SW480 (cell line): Measurements from ENCODE around the gene ACOT4.
"Not testable (repeated sequence)": the region's sequence is repeated elsewhere in the genome, so short reads cannot be mapped to it uniquely, and the experiment has no call there.

Source experiments
- DNase-seq: peaks from one replicate; pipeline ENCODE4 v3.0.0-alpha.2; 2016; ENCODE audit warnings: low spot score

Gene ACOT4

GRCh38 chr14:73591690-73592449 is at the start of gene ACOT4:
Gene ACOT4, plus strand, starts transcription at chr14:73591873. Its CDS starts 87 bp downstream, at chr14:73591960.
- peak; percentile 80 for DNase-seq

- not testable (repeated sequence) for DNase-seq
These were observed 48.7 kb upstream of the ACOT4 start for GRCh38 chr14:73542961-73543360.

- DNase-seq: not testable (repeated sequence)
These were observed 46.3 kb upstream of the ACOT4 start for GRCh38 chr14:73545353-73545752.

GRCh38 chr14:73549097-73549496 is 42.6 kb upstream of the ACOT4 start:
- not testable (repeated sequence) for DNase-seq

- DNase-seq: not testable (repeated sequence)
These were observed 41.7 kb upstream of the ACOT4 start for GRCh38 chr14:73549889-73550524.

- DNase-seq: no peak
These were observed 37.8 kb upstream of the ACOT4 start for GRCh38 chr14:73553845-73554244.

- DNase-seq: not testable (repeated sequence)
These were observed 34.5 kb upstream of the ACOT4 start for GRCh38 chr14:73557201-73557600.

GRCh38 chr14:73558238-73558637 is 33.4 kb upstream of the ACOT4 start:
- not testable (repeated sequence) for DNase-seq

- DNase-seq: not testable (repeated sequence)
These were observed 29.4 kb upstream of the ACOT4 start for GRCh38 chr14:73562256-73562655.

- not testable (repeated sequence) for DNase-seq
These were observed 29.0 kb upstream of the ACOT4 start for GRCh38 chr14:73562696-73563095.

- DNase-seq: not testable (repeated sequence)
These were observed 25.2 kb upstream of the ACOT4 start for GRCh38 chr14:73566431-73566830.

- not testable (repeated sequence) for DNase-seq
These were observed 24.7 kb upstream of the ACOT4 start for GRCh38 chr14:73566935-73567334.

GRCh38 chr14:73567358-73567757 is 24.3 kb upstream of the ACOT4 start:
- DNase-seq: no peak

GRCh38 chr14:73567951-73568885 is 23.5 kb upstream of the ACOT4 start:
- DNase-seq: peak; percentile 53

- DNase-seq: peak; percentile 12
These were observed 22.8 kb upstream of the ACOT4 start for GRCh38 chr14:73568886-73569184.

GRCh38 chr14:73569185-73569958 is 22.3 kb upstream of the ACOT4 start, which contains the start of gene ACOT2:
Gene ACOT2, plus strand, starts transcription at chr14:73569213. Its CDS starts 28 bp downstream, at chr14:73569241.
- DNase-seq: peak; percentile 95

- DNase-seq: peak; percentile 48
These were observed 20.8 kb upstream of the ACOT4 start for GRCh38 chr14:73570913-73571312.

GRCh38 chr14:73573034-73573433 is 18.6 kb upstream of the ACOT4 start:
- DNase-seq: not testable (repeated sequence)

GRCh38 chr14:73573740-73574139 is 17.9 kb upstream of the ACOT4 start:
- not testable (repeated sequence) for DNase-seq

- DNase-seq: not testable (repeated sequence)
These were observed 17.4 kb upstream of the ACOT4 start for GRCh38 chr14:73574251-73574650.

- no peak for DNase-seq
These were observed 15.3 kb upstream of the ACOT4 start for GRCh38 chr14:73576391-73576790.
